ENCODE data around the gene KRTAP9-6. TPM values are rescaled to one million over a fixed set of nuclear protein-coding genes. Genes with fewer than 3 reads are reported as not detected.

Gene KRTAP9-6
- total and polyA plus RNA-seq, 10 of the 15 experiments (the other 5 are each of a cell fraction or from before 2014, with no cell fraction given): not detected

GRCh38 chr17:41215681-41216080, 49.5 kb upstream of the KRTAP9-6 start:
- RAD21 ChIA-PET (ENCODE audit: unreplicated experiment): no interaction called here
- FAIRE-seq (no peak), DNase-seq (ENCODE audit: low read depth, low spot score) (no peak), ATAC-seq (no peak)
- no peak overlapping the region for H3K27ac ChIP-seq (ENCODE audit: control insufficient read depth, insufficient read depth)
- no peaks in the 10 kb centered on the region; a peak in 1 of 4 replicates for H3K27me3 ChIP-seq (replicated peaks in 1 of 2; ENCODE audit: control insufficient read depth in 2 of 2, insufficient read depth in 2 of 2, low read length in 1 of 2)
- H3K79me2 ChIP-seq (ENCODE audit: control insufficient read depth, insufficient read depth, low read length): no peaks in the 10 kb centered on the region
- H4K20me1 ChIP-seq (ENCODE audit: control insufficient read depth, insufficient read depth): no peaks in the 10 kb centered on the region
- H2AFZ ChIP-seq (ENCODE audit: control insufficient read depth, low read depth, low read length): no peak overlapping the region
- no peak overlapping the region for H3K4me3 ChIP-seq
- intact Hi-C loops (cut with micrococcal nuclease; ENCODE audit: unreplicated experiment) (no loop called here), in situ Hi-C loops (cut with MboI) (no loop called here)
- H3K9ac ChIP-seq (ENCODE audit: control insufficient read depth, insufficient read depth, low read length): no peak overlapping the region
- H3K9me3 ChIP-seq (replicated peaks; ENCODE audit: control insufficient read depth, insufficient read depth, low read length): no peaks in the 10 kb centered on the region
- SMC1A ChIA-PET (ENCODE audit: uncharacterized antibody, unreplicated experiment): no interaction called here
- H3K36me3 ChIP-seq (ENCODE audit: control insufficient read depth in 2 of 2, insufficient read depth in 2 of 2, low read length in 1 of 2): no peaks in the 10 kb centered on the region
- POLR2A ChIA-PET: interaction anchor here (0.5 kb wide), 1 partner anchor 14 kb away, joined by 3 read pairs; no protein-coding TSS in a partner anchor
- BruUV-seq (replicated peaks): no TSS peak
- WGBS (ENCODE audit: insufficient coverage, insufficient replicate concordance, low lambda C conversion rate, missing lambda C conversion rate): 0% methylated on average over 1 of the region's 1 CpG
- CTCF ChIA-PET: no interaction called here
- no peak for TF ChIP-seq KAT2A (conservative IDR thresholded peaks at IDR 0.05; ENCODE audit: control insufficient read depth, low read depth, low read length)
- TF ChIP-seq PRDM15 (CRISPR knock-in tag; IDR thresholded peaks at IDR 0.05): no peak
- no peak for TF ChIP-seq ZBTB40 (IDR thresholded peaks at IDR 0.05; ENCODE audit: borderline replicate concordance)
- no peak for TF ChIP-seq IRF3 (IDR thresholded peaks at IDR 0.05)
- no peaks in the 10 kb centered on the region for H3K4me1 ChIP-seq (ENCODE audit: control insufficient read depth, insufficient read depth, low read length)
- H3K4me2 ChIP-seq (ENCODE audit: control insufficient read depth, insufficient read depth): no peak overlapping the region
